GM12878 (cell line): ENCODE data around the gene PLXNB2. TPM values are rescaled to one million over a fixed set of nuclear protein-coding genes. Genes with fewer than 3 reads are reported as not detected.
A peak's percentile ranks its signal among the peaks of the same experiment; 100 is the strongest.

Source experiments
- ATAC-seq: fragments of 200-7000 bp; cut with Tn5 transposase; 3 replicates; pipeline ENCODE4 v1.9.1; 2020; ENCODE audit warnings: mild to moderate bottlenecking, moderate library complexity
- BruUV-seq: library from RNA; stranded (reverse); fragments of 400-500 nt; replicated peaks from 2 replicates; lab custom pipeline; 2021; lab: Mats Ljungman, UMichigan
- CTCF ChIA-PET: fragments of 300-600 bp; sonication (Branson Sonifier 250); formaldehyde crosslinking; extraction: SDS; loops from one replicate; lab custom pipeline; 2021; ENCODE audit warnings: inconsistent platforms; lab: Yijun Ruan, JAX
- POLR2A ChIA-PET: fragments of 350-600 bp; formaldehyde crosslinking; extraction: SDS; loops from one replicate; lab custom pipeline; 2021; ENCODE audit warnings: inconsistent platforms; lab: Charles Lee
- RAD21 ChIA-PET: fragments of 300-600 bp; sonication (Branson Sonifier 250); formaldehyde crosslinking; loops from one replicate; lab custom pipeline; 2023; ENCODE audit warnings: antibody characterized with exemption; ENCODE audit not compliant: unreplicated experiment; lab: Charles Lee
- SMC1A ChIA-PET: fragments of 300-600 bp; sonication (Branson Sonifier 250); formaldehyde crosslinking; loops from one replicate; lab custom pipeline; 2023; ENCODE audit not compliant: unreplicated experiment, uncharacterized antibody; lab: Charles Lee
- DNase-seq: peaks from one replicate; pipeline ENCODE4 v3.0.0-alpha.2; 2011; ENCODE audit warnings: low read depth, low spot score
- FAIRE-seq: peaks from 3 replicates; lab custom pipeline; 2011; peaks lifted over from hg19 to GRCh38; lab: Jason Lieb, UNC
- H2AFZ ChIP-seq: 2 replicates; pipeline ENCODE4 v1.6.0; 2011; ENCODE audit warnings: low read depth, low read length, control low read depth; ENCODE audit not compliant: control insufficient read depth
- H3K27ac ChIP-seq: 2 replicates; pipeline ENCODE4 v1.5.1; 2011; ENCODE audit warnings: control low read depth; ENCODE audit not compliant: control insufficient read depth, insufficient read depth
- H3K27me3 ChIP-seq, 2 experiments: replicated peaks in 1 of 2; 2 replicates each; pipeline versions ENCODE4 v1.6.0 to v1.6.1; 2011; ENCODE audit warnings: low read length in 1 of 2; ENCODE audit not compliant: control insufficient read depth in 2 of 2, insufficient read depth in 2 of 2
- H3K36me3 ChIP-seq, 2 experiments: 2 replicates each; pipeline ENCODE4 v1.5.1; 2011; ENCODE audit warnings: low read length in 1 of 2; ENCODE audit not compliant: control insufficient read depth in 2 of 2, insufficient read depth in 2 of 2
- H3K4me1 ChIP-seq: 2 replicates; pipeline ENCODE4 v1.6.1; 2011; ENCODE audit warnings: mild to moderate bottlenecking, low read length, moderate library complexity, mixed read lengths; ENCODE audit not compliant: control insufficient read depth, insufficient read depth
- H3K4me2 ChIP-seq: 2 replicates; pipeline ENCODE4 v1.6.0; 2011; ENCODE audit warnings: control low read depth; ENCODE audit not compliant: control insufficient read depth, insufficient read depth
- H3K4me3 ChIP-seq: fragments of 200-600 bp; sonication (generic); 2 replicates; pipeline ENCODE4 v1.5.1; 2016
- H3K79me2 ChIP-seq: 2 replicates; pipeline ENCODE4 v1.6.0; 2011; ENCODE audit warnings: low read length; ENCODE audit not compliant: control insufficient read depth, insufficient read depth
- H3K9ac ChIP-seq: 2 replicates; pipeline ENCODE4 v1.8.0; 2011; ENCODE audit warnings: low read length, control low read depth, mixed read lengths; ENCODE audit not compliant: control insufficient read depth, insufficient read depth
- H3K9me3 ChIP-seq: replicated peaks from 3 replicates; pipeline ENCODE4 v1.5.1; 2011; ENCODE audit warnings: mild to moderate bottlenecking, low read length; ENCODE audit not compliant: control insufficient read depth, insufficient read depth
- H4K20me1 ChIP-seq: 2 replicates; pipeline ENCODE4 v1.6.0; 2011; ENCODE audit not compliant: control insufficient read depth, insufficient read depth
- CBX5 ChIP-seq: sonication (generic); IDR thresholded peaks from 2 replicates; pipeline ENCODE4 v1.6.1; 2016; ENCODE audit warnings: low read depth, moderate library complexity, mild to moderate bottlenecking, inconsistent platforms
- CTCF ChIP-seq, 3 experiments: IDR thresholded peaks in 2 of 3; conservative IDR thresholded peaks in 1 of 3; 2 replicates each; pipeline ENCODE4 v1.5.1; 2011; ENCODE audit warnings: low read depth in 3 of 3, low read length in 3 of 3, mild to moderate bottlenecking in 3 of 3, control low read depth in 2 of 3, moderate library complexity in 2 of 3, inconsistent platforms in 1 of 3, mixed read lengths in 1 of 3; ENCODE audit not compliant: control insufficient read depth in 2 of 3, insufficient read depth in 1 of 3; ENCODE audit errors: extremely low read depth in 1 of 3
- DPF2 ChIP-seq: fragments of 450-650 bp; IDR thresholded peaks from 2 replicates; pipeline ENCODE4 v1.6.1; 2017; ENCODE audit warnings: mild to moderate bottlenecking
- GATAD2B ChIP-seq: fragments of 450-650 bp; conservative IDR thresholded peaks from 2 replicates; pipeline ENCODE4 v1.6.1; 2017; ENCODE audit warnings: low read depth, mild to moderate bottlenecking, moderate library complexity
- HCFC1 ChIP-seq: fragments of 150-350 bp; IDR thresholded peaks from 2 replicates; pipeline ENCODE4 v1.6.1; 2014; ENCODE audit warnings: low read length
- HDAC2 ChIP-seq: fragments of 200-600 bp; sonication (generic); IDR thresholded peaks from 2 replicates; pipeline ENCODE4 v1.6.1; 2017
- IKZF2 ChIP-seq, 2 experiments: fragments of 450-650 bp; IDR thresholded peaks; 2 replicates each; pipeline ENCODE4 v1.6.1; 2017; ENCODE audit warnings: mild to moderate bottlenecking in 2 of 2, moderate library complexity in 2 of 2
- LARP7 ChIP-seq: fragments of 450-650 bp; IDR thresholded peaks from 2 replicates; pipeline ENCODE4 v1.6.1; 2017; ENCODE audit warnings: mild to moderate bottlenecking
- MYC ChIP-seq: IDR thresholded peaks from 2 replicates; pipeline ENCODE4 v1.6.1; 2011; ENCODE audit warnings: mild to moderate bottlenecking, low read length, moderate library complexity, inconsistent platforms; ENCODE audit not compliant: insufficient read depth, insufficient replicate concordance, insufficient read length, severe bottlenecking
- NBN ChIP-seq: fragments of 450-650 bp; IDR thresholded peaks from 2 replicates; pipeline ENCODE4 v1.6.1; 2016
- NFIC ChIP-seq: IDR thresholded peaks from 2 replicates; pipeline ENCODE4 v1.6.1; 2012; ENCODE audit warnings: low read depth, mild to moderate bottlenecking, inconsistent platforms, low read length, moderate library complexity
- POLR2A ChIP-seq: IDR thresholded peaks from 2 replicates; pipeline ENCODE4 v1.6.1; 2011; ENCODE audit warnings: low read depth, mild to moderate bottlenecking, low read length
- TBL1XR1 ChIP-seq: IDR thresholded peaks from 2 replicates; pipeline ENCODE4 v1.6.1; 2012; ENCODE audit warnings: low read depth, low read length, improper control_type of control experiment
- YY1 ChIP-seq: IDR thresholded peaks from 2 replicates; pipeline ENCODE4 v1.6.1; 2011; ENCODE audit warnings: low read depth, mild to moderate bottlenecking, low read length
- WGBS: methylation state at CpG from one replicate; pipeline ENCODE4 v1.1.6; 2016; ENCODE audit warnings: low lambda C conversion rate; ENCODE audit not compliant: insufficient replicate concordance, insufficient coverage; ENCODE audit errors: missing lambda C conversion rate; 5-methylcytosine and 5-hydroxymethylcytosine counted together
- in situ Hi-C: fragments of 300-500 bp; cut with MboI; formaldehyde crosslinking; loops from 9 replicates; pipeline ENCODE4 v1.14.3; 2018; ENCODE audit warnings: mixed read lengths
- intact Hi-C: fragments of 100-400 bp; cut with micrococcal nuclease; formaldehyde crosslinking; loops from one replicate; pipeline ENCODE4 v1.14.2; 2022; ENCODE audit not compliant: unreplicated experiment
- polyA plus RNA-seq, 11 experiments: library from polyadenylated mRNA; depleted of rRNA in 4 of 11; unstranded in 6 of 11; stranded (reverse) in 5 of 11; fragments of >200 nt; fragmentation: Nextera tagmentation in 4 of 11; fragmentation: Illumina TruSeq in 1 of 11; extraction: Ambion mirVana in 4 of 11; extraction: Trizol in 1 of 11; gene quantifications; 1 replicate in 1 of 11; 2 replicates in 10 of 11; pipeline versions ENCODE4 v1.2.1 to v1.2.3, GENCODE V29; 2011 to 2016; ENCODE audit warnings: inconsistent platforms in 2 of 11, missing spikeins in 2 of 11, low read depth in 1 of 11
- total RNA-seq, 4 experiments: library from RNA; depleted of rRNA in 3 of 4; stranded (reverse); fragments of >200 nt in 3 of 4; fragmentation: Illumina TruSeq in 1 of 4; extraction: Trizol in 1 of 4; gene quantifications; 2 replicates each; pipeline versions ENCODE4 v1.2.1 to v1.2.3, GENCODE V29; 2013 to 2021

PLXNB2 gene
- total and polyA plus RNA-seq, 10 of the 15 experiments (the other 5 are each of a cell fraction or from before 2014, with no cell fraction given): 0.68 to 134 (median 41.9) TPM

GRCh38 chr22:50272044-50272802 lies 35.2 kb downstream of the PLXNB2 start:
- Histone ChIP-seq H2AFZ (no peak overlapping the region), H3K4me2 (peak overlapping the region; percentile 33; the same call in 1 of the 2 replicates), H3K9me3 (no peaks in the 10 kb centered on the region), H3K4me1 (peaks cover 10% of the 10 kb centered on the region), H3K4me3 (no peak overlapping the region), H3K27ac (no peak overlapping the region), H3K9ac (no peak overlapping the region), H3K27me3 (no peaks in the 10 kb centered on the region), H4K20me1 (no peaks in the 10 kb centered on the region), H3K36me3 (peaks cover 0 to 11% of the 10 kb centered on the region in 2 experiments; a peak in 3 of 4 replicates), H3K79me2 (no peaks in the 10 kb centered on the region)
- no peak for FAIRE-seq
- ChIA-PET SMC1A (interaction anchor here (0.8 to 2.0 kb wide), 4 partner anchors 30 to 61 kb away, joined by 3 to 4 read pairs (median 4); no protein-coding TSS in a partner anchor), RAD21 (interaction anchor here (1.0 to 1.3 kb wide), 2 partner anchors 51 to 69 kb away, joined by 3 to 5 read pairs; no protein-coding TSS in a partner anchor), POLR2A (interaction anchor here (1.0 to 2.1 kb wide), 3 partner anchors 10 to 31 kb away, joined by 3 to 5 read pairs (median 5); partner anchors contain the start of gene TUBGCP6), CTCF (interaction anchor here (0.6 to 2.9 kb wide), 12 partner anchors 21 to 349 kb away, joined by 3 to 20 read pairs (median 4); partner anchors contain the start of gene HDAC10)
- in situ Hi-C loops (no loop called here), intact Hi-C loops (no loop called here)
- WGBS: 56% methylated on average over 18 of the region's 26 CpGs
- no peak for DNase-seq
- TF ChIP-seq POLR2A (peak; percentile 10; the same call in 1 of the 2 replicates), HCFC1 (no peak)
- peak; percentile 1; the same call in 2 of the 3 replicates for ATAC-seq
- BruUV-seq: no TSS peak

- ChIA-PET CTCF (interaction anchor here (1.1 to 2.9 kb wide), 7 partner anchors 20 to 57 kb away, joined by 3 to 20 read pairs (median 5); partner anchors contain the start of gene HDAC10), SMC1A (interaction anchor here (0.9 to 2.0 kb wide), 2 partner anchors 31 to 52 kb away, joined by 3 to 4 read pairs; no protein-coding TSS in a partner anchor), RAD21 (interaction anchor here (1.0 to 1.3 kb wide), 2 partner anchors 52 to 69 kb away, joined by 3 to 5 read pairs; no protein-coding TSS in a partner anchor), POLR2A (interaction anchor here (0.6 to 2.1 kb wide), 5 partner anchors 9 to 31 kb away, joined by 3 to 7 read pairs (median 5); partner anchors contain the start of genes HDAC10 and TUBGCP6)
- FAIRE-seq: no peak
- no peak for DNase-seq
- Histone ChIP-seq H3K9ac (no peak overlapping the region), H3K36me3 (peaks cover 0 to 11% of the 10 kb centered on the region in 2 experiments; a peak in 2 of 4 replicates), H3K4me3 (peak overlapping the region; percentile 76), H3K27ac (no peak overlapping the region), H4K20me1 (no peaks in the 10 kb centered on the region), H3K9me3 (no peaks in the 10 kb centered on the region), H3K4me2 (peak overlapping the region; percentile 93), H2AFZ (no peak overlapping the region), H3K4me1 (peaks cover 10% of the 10 kb centered on the region), H3K79me2 (no peaks in the 10 kb centered on the region), H3K27me3 (no peaks in the 10 kb centered on the region)
- ATAC-seq: peak; percentile 54
- in situ Hi-C loops (no loop called here), intact Hi-C loops (no loop called here)
- 1% methylated on average over 23 of the region's 45 CpGs for WGBS
- no TSS peak for BruUV-seq
- TF ChIP-seq DPF2 (0 out of 2 replicates have a peak, but pooled peaks have one; percentile 23), LARP7 (0 out of 2 replicates have a peak, but pooled peaks have one; percentile 21), HDAC2 (no peak), MYC (no peak), NFIC (no peak), TBL1XR1 (no peak), GATAD2B (peak; percentile 32; the same call in 1 of the 2 replicates), IKZF2 (IDR thresholded peaks at IDR 0.05) (no peak), YY1 (0 out of 2 replicates have a peak, but pooled peaks have one; percentile 21), CTCF (IDR thresholded peaks at IDR 0.05 in 2 of 3, conservative IDR thresholded peaks at IDR 0.05 in 1 of 3; ENCODE audit: control insufficient read depth in 2 of 3, extremely low read depth in 1 of 3, insufficient read depth in 1 of 3, low read depth in 3 of 3, low read length in 3 of 3) (peak in 2 of 3 experiments; percentile 15 to 33; a peak in 2 of 6 replicates), CBX5 (no peak), NBN (no peak)
Observed at GRCh38 chr22:50271519-50271970, 35.9 kb downstream of the PLXNB2 start.
